Astrocyte of the spinal cord (primary cell): ENCODE measurements around the gene SDSL.

Source experiments
- DNase-seq: peaks from one replicate; pipeline ENCODE4 v3.0.0; 2011; ENCODE audit warnings: low read depth, low spot score
- H3K4me3 ChIP-seq: 2 replicates; pipeline ENCODE4 v1.5.1; 2011; ENCODE audit warnings: low read depth, mild to moderate bottlenecking, low read length, moderate library complexity
- CTCF ChIP-seq: IDR thresholded peaks from 2 replicates; pipeline ENCODE4 v1.5.1; 2012; ENCODE audit warnings: low read depth, mild to moderate bottlenecking, low read length, inconsistent platforms
- in situ Hi-C: cut with HindIII; loops from 2 replicates; pipeline ENCODE4 v1.10.0; 2017; ENCODE audit warnings: low sequenced_read_pairs

SDSL gene

DNA sequence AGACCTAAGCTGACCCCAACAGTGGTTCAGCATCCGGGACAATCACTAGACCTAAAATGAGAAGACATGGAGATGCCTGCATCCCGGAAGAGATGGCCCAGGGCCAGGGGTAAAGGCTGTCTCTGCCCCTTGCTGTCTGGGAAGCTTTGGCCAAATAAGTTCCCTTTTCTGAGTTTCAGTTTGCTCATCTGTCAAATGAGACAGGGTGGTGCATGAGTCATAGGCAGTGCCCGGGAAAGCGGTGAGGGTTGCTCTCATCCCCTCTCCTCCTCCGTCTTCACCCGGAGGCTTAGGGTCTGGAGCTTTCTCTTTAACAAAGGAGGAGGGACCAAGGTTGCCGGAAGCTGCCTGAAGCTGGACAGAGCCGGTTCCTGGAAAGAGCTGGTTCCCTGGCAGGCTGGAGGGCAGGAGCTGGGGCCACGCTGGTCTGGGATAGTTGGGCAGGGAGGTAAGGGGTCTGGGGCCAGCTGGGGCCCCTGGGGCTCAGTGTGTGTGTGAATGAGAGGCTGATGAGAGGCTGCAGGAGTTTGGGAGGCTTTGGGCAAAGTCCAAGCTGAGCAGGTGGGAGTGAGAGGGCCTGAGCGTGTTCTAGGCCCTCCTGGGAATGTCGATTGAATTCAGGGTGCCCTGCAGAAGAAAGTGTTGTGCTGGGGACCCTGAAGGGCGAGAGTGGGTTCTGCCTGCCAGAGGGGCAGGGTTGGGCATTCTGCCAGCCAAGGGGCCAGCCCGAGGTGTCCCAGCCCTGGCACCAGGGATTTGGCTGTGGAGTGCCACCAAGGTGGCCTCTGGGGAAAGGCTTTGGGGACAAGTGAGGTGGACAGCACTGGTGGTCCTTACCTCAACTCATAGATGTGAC lies at the start of gene SDSL:
SDSL (plus strand) TSS at position 351 of the 856 bp plus-strand sequence. CDS start 5,603 bp downstream, outside the sequence.
- no peak for TF ChIP-seq CTCF
- H3K4me3 ChIP-seq, result peak within 1 kb of the TSS; percentile 59
- in situ Hi-C loops, result no loop called here
- DNase-seq, result peak; percentile 76

DNA sequence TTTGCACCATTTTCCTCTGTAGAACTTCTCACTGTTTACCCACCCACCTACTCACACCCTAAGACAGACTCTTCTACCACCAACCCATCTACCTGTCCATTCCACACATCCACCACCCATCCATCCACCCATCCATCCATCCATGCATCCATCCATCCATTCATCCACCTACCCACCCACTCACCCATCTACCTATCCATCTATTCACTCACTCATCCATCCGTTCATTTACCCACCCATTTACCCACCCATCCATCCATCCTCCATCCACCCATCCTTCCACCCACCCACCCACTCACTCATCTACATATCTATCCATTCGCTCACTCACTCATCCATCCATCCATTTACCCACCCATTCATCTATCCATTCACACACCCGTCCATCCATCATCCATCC lies 48.7 kb upstream of the SDSL start:
- no peak overlapping the region for H3K4me3 ChIP-seq
- no peak for TF ChIP-seq CTCF
- in situ Hi-C loops, result no loop called here
- DNase-seq, result no peak

GRCh38 chr12:113373969-113374368 lies 48.2 kb upstream of the SDSL start:
- DNase-seq, result no peak
- TF ChIP-seq CTCF, result no peak
- H3K4me3 ChIP-seq, result no peak overlapping the region
- in situ Hi-C loops, result no loop called here

- TF ChIP-seq CTCF, result no peak
- H3K4me3 ChIP-seq, result no peak overlapping the region
- no peak for DNase-seq
- in situ Hi-C loops, result no loop called here
Observed at GRCh38 chr12:113374823-113375428, 47.3 kb upstream of the SDSL start.

GRCh38 chr12:113378291-113378690 lies 43.9 kb upstream of the SDSL start:
- DNase-seq, result no peak
- in situ Hi-C loops, result no loop called here

DNA sequence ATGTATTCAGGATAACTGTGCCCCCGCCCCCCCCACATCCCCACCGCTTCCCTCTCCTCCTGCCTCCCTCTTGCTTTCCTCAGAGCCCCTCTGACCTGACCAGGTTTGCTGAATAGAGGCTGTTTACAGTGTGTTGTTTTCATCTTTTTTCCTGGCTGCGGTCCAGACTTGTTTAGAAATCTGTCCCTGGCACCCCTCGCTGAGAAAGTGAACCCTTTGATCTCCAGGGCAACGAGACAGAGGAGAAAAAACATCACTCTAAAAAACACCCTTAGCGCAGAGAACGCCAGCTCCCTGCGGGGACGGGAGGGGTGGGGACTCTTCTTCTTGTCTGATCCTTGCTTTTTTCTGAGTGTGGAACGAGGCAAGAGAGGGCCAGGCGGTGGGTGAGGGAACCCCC lies 41.0 kb upstream of the SDSL start:
- in situ Hi-C loops, result no loop called here
- H3K4me3 ChIP-seq, result no peak overlapping the region
- no peak for DNase-seq
- TF ChIP-seq CTCF, result no peak

More at GRCh38 chr12:113378291-113378690, 43.9 kb upstream of the SDSL start:
- no peak for TF ChIP-seq CTCF
- H3K4me3 ChIP-seq, result no peak overlapping the region
